Activated CD4-positive, alpha-beta T cell treated with anti-CD3 and anti-CD28 coated beads, Interleukin-2, amount 50 U/mL, for 16 hours (primary cell): ENCODE data around the gene RBP2.

Experiments
- DNase-seq: peaks from one replicate; pipeline ENCODE4 v3.0.0-alpha.2; 2020

RBP2 gene

DNA sequence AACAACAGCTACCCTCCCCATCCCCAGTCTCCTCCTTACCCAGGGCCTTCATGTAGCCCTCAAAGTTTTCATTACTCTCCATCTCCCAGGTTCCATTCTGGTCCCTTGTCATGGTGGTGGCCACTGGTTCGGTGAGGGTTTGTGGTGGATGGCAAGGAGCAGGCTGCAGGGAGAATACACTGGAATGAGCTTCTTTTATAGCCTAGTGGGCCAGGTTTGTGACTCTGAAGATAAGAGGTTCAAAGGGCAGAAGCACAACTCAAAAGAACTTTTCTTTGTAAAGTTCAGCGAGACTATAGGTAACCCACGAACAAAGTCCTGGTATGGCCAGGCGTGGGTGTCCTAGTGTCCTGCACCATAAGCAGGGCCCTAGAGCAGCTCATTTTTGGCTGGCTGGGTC lies at the start of gene RBP2:
Gene RBP2, minus strand, starts transcription at position 169 of the 400 bp plus-strand sequence. Its CDS starts 57 bp downstream, at position 112.
- no peak for DNase-seq

DNA sequence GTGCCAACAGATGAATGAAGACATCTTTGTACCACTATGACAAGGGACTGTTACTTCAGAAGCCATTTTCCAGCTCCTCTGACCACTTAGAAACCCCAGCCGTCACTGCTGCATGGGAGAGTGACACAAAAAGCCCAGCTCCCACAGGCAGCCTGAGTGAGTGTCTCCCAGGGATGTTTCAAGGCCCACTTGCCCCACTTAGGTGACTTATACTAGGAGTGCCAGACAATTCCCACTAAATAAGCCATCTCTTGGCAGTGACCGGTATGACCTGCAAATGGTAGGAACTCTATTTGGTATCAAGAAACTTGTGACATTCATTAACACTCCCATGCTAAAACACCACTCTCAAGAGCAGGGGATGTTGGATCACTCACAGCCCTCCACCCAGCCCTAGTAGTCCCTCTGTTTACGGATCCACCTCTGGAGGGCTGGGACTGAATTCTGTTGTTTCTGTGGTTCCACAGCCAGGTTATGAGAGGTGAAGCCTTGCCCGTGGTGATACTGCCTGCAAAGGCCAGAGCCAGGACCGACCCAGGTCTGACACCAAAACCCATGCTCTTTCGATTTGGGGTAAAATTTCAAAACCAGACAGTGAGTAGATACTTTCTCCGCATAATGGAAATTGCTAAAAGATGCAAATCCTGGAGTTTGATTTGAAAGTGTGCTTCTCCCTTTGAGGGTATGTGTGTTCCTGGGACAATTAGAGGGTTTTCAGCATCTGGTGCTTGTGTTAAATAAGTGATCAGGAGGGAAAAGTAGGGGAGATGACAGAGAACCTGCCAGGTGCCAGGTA lies 48.7 kb upstream of the RBP2 start:
- DNase-seq, result no peak

DNA sequence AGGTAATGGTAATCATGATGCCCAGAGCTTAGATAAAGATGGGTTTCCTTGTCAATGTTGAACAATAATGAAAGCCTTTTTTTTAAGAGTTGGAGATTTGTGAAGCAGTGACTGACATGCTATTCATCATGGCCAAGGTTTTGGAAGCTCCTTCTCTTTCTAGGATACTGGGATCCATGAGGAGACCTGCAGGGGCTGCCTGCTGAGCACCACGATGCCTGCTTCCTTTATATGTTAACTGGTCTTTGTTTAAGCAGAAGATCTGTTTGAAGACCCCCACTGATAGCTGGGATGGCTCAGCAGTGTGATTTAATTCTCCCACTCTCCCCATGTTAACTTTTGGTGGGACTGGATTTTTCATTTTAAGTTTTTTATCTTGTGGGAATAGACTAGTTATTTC lies 47.4 kb upstream of the RBP2 start:
- DNase-seq, result no peak

DNA sequence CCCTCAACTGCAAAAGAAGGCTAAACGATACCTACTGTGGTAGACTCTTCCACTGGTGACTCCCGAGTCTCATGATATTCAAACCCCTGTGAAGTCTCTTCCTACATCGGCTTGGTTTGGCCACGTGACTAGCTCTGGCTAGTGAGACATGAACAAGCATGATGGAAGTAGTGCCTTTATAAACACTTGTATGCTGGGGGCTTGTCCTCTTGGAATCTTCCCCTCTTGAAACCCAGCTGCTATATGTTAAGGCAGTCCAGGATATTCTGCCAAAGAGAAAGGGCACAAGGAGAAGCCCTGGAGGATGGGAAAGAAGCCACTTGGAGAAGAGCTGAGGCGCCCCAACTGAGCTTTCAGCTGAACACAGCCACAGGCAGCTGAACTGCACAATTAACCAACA lies 46.9 kb upstream of the RBP2 start:
- no peak for DNase-seq

DNA sequence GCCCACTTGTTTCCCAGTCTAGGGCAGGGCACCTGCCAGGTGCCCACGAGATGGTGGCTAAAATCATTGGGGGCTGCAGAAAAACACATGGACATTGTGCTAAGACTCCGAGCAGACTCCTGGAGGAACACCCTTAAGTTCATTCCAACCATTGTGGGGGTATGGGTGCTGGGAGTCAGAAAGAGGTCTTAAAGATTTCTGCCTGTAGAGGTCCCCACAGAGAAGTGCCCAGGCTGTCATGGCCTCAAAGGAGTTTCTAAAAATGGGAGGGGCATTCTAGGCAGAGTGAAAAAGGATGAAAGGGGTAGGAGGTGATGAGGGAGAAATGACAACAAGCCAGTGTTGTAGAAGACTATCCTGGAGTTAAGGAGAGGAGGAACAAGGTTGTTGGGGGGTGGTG lies 46.1 kb upstream of the RBP2 start:
- no peak for DNase-seq

DNA sequence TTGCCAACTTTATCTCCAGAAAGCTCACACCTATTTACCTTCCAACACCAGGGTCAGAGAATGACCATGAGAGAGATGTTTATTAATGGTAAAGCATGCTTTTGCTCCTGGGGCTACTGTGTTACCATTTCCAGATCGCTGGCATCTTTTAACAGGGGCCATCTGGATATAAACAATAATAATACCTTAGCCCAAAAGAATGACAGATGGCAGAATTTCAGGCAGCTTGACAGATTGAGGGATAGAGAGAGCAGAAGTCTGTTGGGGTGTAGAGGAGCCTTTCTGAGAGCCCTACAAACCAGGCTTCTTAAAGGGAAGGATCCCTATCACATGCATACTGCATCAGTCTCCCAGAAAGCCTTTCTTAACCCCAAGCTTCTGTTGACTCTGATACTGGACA lies 45.5 kb upstream of the RBP2 start:
- DNase-seq, result no peak

DNA sequence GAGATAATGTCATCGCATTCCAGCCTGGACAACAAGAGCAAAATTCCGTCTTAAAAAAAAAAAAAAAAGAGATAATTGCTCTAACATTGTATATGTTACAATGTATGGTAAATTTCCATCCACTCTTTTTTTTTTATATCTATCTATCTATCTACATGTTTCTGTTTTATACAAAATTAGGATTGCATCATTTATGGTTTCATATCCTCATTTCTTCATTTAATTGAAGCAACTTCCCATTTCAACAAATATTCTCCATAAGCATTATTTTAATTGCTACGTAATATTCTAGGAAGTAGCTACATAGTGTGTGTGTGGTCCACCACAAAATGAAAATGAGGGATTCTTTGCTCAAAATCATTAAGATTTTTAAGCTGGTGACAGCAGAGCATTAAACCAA lies 44.8 kb upstream of the RBP2 start:
- DNase-seq, result no peak

DNA sequence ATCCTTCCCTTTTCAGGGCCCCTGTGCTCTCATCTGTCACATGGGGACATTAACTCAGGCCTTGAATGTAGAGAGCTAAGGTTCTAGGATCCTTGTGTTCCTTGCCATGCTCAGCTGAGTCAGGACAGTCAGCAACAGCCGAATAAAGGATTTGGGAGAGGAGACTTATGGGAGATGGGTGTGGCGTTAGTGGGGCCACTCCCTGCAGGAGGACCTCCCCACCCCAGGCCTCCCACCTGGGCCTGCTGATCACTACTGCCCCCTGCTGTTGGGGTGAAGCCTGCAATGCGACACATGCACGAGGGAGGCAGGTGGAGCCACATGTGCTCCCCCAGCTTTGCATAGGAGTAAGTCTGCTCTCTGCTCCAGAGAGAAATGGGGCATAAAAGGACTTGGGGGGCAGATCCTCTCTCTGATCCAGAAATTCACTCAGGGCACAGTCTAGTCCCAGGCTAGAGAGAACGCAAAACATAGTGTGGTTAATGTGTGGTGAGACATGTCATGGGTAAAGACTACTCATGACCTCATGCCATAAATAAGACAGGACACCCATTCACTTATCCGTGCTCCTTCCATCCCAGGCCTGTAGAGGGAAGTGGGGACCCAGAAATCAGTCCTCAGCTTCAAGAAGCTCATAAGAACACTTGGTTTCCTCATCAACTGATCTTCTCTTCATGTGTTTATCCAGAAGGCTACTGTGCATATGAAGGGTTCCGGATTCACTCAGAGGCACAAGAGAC lies 43.9 kb upstream of the RBP2 start:
- DNase-seq, result peak; percentile 43

DNA sequence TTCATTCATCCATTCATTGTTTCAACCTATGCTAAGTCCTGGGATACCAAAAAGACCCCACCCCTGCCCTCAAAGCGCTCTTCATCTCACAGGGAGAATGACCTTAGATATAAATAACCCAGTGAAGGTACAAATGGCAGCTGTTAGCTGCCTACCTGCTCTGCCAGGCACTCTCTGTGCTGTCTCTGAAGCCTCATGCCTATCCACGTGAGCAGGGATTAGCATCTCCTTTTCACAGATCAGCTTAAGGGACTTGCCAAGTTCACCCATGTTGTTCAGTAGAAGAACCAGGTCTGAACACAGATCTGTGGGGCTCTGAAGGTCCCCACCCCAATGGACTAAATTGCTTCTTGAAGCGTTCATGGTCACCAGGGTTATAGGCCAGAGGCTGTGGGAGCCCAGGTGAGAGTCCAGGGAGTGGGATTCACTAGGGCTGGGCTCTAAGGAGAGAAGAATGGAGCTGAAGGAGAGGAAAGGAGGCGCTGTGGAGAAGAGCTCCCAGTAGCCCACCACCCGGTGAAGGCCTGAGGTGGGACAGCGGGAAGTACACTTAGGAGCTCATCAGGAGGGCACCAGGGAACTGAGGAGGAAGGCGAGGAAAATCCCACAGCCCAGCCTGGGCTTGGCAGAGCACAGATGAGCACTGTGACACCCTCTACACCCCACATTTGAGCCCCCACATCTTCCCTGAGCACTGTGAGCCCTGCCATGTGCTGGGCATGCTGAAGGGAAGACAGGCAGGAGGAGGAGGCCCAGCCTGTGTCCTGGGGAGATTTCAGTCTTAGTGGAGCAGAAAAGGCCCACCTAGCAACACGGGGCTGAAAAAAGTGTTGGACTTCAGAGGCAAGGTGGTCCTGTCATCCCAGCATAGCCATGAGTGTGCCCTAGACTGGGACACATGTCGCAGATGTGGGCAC lies 42.9 kb upstream of the RBP2 start:
- no peak for DNase-seq

DNA sequence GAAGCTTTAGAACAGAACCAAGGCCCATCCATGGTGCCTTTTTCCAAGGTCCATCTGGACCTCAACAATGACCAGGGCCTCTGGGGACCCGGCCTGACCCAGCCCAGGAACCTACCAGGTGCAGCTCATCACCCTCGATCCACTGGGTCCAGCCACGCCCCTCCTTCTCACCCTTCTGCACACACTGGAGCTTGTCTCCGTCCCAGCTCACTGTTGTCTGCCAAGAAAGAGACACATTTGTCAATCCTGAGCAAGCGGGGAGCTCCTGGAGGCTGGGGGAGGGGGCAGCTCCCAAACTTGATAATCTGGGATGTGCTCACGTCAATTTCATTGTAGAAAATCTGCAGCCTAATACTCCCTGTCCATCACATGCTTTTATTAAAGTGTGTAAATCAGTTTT lies 42.0 kb upstream of the RBP2 start:
- DNase-seq, result no peak

DNA sequence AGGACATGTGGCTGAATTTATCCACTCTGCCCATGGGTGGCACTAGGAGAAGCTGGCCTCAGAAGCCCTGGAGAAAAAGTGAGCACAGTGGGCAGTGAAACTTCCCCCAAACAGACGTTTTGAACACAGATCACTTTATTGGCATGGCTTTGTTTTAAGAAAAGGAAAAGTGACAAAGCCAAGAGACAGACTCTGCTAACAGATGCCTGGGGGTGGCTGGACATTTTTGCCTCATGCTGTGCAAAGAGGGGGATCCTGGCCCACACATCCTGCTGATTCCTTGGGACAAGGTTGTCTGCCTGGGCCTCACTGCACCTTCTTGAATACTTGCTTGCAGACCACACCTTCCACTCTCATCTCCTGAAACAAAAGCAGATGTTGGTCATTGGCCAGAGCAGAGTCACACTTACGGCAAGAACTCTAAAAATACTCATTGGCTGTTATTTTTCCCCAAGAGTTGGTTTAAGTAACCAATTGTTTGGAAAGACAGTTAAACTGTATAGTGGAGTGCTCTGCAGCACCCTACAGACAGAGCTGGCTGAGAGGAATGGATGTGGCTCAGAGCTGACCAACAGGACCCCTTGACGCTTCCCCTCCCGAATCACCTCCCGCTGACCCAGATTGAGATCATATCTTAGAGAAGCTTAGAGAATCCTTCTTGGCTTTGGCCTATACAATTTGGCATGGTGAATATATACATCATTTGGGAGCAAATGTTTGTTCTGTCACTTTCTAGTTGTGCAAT lies 41.2 kb upstream of the RBP2 start:
- no peak for DNase-seq

DNA sequence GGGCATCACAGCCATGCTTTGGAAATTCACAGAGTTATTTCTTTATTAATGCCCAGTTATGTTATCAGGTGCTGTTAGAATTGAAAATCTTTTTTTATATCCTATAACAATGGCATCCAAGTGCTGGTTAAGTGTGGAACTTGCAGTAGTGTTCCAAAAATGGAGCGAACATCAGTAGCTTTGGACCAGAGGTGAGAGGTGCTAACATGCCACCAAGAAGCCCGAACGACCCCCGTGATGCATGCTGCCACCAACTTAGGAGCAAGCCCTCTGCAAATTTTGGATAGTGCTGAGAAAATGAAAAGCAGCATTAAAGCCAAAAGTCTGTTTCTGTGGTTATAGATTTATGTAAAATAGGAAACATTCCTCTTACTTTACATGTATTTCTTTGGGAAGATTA lies 38.4 kb upstream of the RBP2 start:
- DNase-seq, result no peak

DNA sequence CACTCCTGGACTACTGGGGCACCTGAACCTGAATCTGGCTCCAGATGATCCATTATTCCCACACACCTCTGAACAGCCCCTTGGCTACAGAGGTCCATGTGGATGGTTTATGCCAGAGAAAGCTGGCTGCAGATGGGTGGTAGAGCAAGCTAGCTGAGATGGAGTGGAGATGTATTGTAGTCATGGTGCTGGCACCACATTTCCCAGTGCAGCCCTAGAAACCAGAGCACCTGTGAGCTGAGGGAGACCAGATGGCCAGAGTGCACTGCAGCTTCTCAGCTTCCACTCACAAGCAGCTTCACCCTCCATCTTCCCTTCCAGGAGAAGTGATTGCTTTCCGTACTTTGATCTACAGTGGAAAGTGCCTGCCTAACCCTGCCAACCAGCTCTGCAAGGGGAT lies 33.3 kb upstream of the RBP2 start:
- no peak for DNase-seq

DNA sequence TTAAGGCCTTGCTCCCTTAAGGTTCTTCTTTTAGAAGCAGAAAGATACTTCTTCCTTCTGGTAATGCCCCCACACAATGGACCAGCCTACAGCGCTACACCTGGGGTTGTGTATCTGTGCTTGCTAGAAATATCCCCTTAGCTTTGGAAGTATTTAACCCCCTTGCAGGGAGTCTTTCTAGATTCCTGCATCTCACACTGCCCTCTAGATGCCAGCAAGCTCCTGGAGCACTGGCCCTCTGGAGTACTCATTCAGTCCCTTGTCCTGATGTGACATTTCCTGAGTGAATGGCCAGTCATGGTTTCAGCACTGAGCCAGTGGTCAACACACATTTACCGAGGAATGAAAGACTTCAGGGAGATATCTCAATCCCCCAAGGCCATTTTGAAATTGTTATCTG lies 30.4 kb upstream of the RBP2 start:
- DNase-seq, result no peak

DNA sequence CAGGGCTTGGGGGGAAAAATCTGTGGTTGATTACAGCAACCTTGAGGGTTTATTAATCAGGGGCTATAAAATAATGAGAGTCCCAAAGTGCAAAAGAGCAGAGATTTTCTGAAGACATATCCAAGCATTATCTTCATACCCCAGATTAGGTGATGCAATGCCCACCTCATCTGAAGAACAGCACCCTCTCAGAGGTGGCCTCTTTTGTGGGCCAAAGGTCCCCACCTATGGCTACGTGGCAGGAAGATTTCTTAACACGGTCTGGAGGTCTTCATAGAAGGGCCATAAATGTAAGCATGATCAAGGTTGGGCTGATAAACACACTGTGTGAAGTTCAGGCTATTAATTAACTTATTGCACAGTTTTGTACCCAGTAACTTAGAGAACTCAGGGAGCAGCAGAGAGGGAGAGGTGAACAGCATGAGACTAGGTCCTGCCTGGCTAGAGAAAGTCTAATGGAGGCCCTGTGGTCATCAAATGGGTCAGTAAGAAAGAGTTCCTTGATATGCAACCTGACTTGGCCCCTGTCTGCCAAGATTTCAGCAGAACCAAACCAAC lies 29.6 kb upstream of the RBP2 start:
- no peak for DNase-seq

DNA sequence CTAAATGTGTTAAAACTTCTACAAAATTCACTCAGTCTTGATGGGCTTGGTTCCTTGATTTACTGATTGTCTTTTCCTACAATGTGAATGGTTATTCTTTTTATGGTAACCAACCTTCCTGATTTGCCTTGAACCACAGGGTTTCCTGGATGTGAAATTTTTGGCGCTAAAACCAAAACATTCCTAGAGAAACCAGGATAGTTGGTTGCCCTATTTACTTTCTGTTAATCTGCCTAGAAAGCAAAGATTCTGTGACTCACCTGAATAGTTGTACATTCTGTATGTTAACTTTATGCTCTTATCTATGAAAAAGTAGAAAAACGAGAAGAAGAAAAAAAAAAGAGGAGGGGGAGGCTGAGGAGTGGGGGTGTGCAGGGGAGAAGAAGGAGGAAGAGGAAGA lies 23.2 kb upstream of the RBP2 start:
- DNase-seq, result no peak

DNA sequence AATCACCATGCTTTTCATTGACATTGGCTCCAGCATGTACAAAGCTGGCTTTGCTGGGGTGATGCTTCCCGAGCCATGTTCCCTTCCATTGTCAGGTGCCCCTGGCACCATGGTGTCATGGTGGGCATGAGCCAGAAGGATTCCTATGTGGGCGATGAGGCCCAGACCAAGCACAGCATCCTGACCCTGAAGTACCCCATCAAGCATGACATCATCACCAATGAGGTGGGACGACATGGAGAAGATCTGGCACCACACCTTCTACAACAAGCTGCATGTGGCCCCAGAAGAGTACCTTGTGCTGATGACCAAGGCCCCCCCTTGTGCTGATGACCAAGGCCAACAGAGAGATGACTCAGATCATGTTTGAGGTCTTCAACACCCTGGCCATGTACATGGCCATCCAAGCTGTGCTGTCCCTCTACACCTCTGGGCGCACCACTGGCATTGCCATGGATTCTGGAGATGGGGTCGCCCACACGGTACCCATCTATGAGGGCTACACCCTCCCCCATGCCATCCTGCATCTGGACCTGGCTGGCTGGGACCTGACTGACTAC lies 17.6 kb upstream of the RBP2 start:
- DNase-seq, result no peak

DNA sequence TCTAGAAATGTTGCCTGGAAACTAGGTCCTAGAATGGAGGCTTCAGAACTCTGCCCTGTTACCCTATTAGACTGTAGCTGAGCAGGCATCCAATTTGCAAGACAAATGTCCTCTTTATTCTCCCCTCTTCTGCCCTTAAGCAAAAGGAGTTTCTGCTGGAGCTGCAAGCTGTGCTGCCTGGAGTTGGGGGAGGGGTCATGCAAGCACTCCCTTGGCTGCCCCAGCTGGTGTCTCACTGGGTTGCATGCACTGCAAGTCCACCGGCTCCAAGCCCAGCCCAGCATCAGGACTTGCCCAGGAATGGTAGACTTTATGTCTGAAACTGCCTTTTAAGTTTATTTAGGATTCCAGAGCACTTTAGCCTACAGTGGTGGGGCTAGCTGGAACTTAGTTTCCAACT lies 15.7 kb upstream of the RBP2 start:
- no peak for DNase-seq

DNA sequence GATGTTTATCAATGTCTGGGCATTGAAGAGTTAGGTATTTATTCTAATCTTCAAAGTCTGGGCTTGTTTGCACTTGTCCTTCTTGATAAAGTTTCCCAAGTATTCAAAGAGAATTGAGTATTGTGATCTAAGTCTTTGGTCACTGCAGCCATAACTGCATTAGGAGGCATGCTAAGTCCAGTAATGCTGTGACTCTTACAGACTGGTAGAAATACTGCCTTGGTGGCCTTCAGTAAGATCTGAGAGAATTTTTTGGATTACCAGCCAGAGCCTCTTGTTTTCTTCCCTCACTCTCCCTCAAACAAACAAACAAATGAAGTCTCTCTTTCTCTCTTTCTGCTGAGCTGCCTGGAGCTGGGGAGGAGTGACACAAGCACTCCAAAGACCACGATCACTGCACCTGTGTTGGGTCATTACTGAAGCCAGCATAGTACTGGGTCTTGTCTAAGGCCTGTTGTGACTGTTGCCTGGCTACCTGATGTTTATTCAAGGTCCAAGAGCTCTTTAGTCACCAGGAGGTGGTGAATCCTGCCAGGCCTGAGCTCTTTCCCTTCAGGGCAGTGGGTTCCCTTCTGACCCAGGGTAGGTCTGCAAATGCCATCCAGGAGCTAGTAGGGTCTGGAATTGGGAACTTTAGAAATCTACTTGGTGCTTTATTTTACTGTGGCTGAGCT lies 14.8 kb upstream of the RBP2 start:
- no peak for DNase-seq

DNA sequence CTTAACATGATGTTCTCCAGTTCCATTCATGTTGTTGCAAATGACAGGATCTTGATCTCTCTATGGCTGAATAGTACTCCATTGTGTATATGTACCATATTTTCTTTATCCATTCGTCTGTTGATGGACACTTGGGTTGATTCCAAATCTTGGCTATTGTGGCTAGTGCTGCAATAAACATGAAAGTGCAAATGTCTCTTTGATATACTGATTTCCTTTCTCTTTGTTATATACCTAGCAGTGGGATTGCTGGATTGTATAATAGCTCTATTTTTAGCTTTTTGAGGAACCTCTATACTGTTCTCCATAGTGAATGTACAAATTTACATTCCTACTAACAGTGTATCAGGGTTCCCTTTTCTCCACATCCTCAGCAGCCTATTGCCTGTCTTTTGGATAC lies 5.9 kb upstream of the RBP2 start:
- no peak for DNase-seq

DNA sequence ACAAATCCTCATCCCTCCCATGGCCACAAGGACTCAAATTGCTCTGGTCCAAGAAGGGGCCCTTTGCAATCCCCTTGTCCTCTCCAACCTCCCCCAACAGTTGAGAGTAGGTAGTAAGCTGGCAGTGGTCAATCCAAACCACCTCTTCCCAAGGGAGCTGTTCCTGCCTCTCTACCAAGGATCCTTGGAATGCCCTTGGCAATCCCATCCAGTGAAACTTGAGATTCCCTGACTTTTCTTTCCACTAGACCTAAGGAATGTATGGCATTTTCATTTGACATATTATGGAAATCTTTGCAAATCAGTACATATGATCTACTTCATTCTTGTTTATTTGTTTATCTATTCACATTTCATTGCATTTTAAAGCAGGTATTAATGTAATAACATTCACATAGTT lies 4.8 kb upstream of the RBP2 start:
- no peak for DNase-seq

DNA sequence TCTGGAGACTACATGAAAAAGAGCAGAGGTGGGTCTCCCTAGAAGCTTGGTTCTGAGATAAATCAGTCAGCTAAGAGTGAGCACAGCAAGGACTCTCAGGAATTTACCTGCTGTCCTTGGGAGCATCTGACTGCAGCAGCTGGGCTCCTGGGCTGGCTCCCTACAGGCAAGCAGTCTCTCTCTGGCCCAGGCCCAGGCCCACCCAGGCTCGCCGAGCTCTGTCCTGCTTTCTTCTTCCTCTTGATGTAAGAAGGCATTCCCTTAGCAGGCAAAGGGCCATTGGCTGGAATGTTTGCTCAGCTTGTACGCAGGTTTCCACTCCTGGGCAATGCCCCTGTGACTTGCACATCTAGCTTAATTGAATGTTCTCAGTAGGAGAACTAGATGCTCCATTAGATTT lies 4.3 kb upstream of the RBP2 start:
- no peak for DNase-seq
